ENCODE measurements around the gene COPS3.

GRCh38 chr17:17328251-17328650, 47.2 kb upstream of the COPS3 start:
- no peak for TF ChIP-seq POLR2A (IDR thresholded peaks at IDR 0.05; ENCODE audit: low read depth, low read length)
- TF ChIP-seq POLR2AphosphoS5 (IDR thresholded peaks at IDR 0.05; ENCODE audit: low read depth, low read length), result no peak
